Right renal pelvis (tissue), 4 donors: ENCODE measurements around the gene TXNL4B. TPM values are rescaled to one million over a fixed set of nuclear protein-coding genes. Genes with fewer than 3 reads are reported as not detected.
A peak's percentile ranks its signal among the peaks of the same experiment; 100 is the strongest.

Source experiments
- DNase-seq, 4 donors: peaks; one replicate each; pipeline ENCODE4 v3.0.0-alpha.2; 2013; ENCODE audit warnings: low read depth in 4 of 4, low spot score in 3 of 4, missing footprints in 1 of 4
- polyA plus RNA-seq, 4 donors: library from polyadenylated mRNA; unstranded; fragments of 120-200 nt; gene quantifications; one replicate each; pipeline ENCODE4 v1.2.1, GENCODE V29; 2013; ENCODE audit not compliant: insufficient read length in 4 of 4

The TXNL4B gene
- polyA plus RNA-seq, 4 donors, result 18.9 to 21.7 (median 20.7) TPM

DNA sequence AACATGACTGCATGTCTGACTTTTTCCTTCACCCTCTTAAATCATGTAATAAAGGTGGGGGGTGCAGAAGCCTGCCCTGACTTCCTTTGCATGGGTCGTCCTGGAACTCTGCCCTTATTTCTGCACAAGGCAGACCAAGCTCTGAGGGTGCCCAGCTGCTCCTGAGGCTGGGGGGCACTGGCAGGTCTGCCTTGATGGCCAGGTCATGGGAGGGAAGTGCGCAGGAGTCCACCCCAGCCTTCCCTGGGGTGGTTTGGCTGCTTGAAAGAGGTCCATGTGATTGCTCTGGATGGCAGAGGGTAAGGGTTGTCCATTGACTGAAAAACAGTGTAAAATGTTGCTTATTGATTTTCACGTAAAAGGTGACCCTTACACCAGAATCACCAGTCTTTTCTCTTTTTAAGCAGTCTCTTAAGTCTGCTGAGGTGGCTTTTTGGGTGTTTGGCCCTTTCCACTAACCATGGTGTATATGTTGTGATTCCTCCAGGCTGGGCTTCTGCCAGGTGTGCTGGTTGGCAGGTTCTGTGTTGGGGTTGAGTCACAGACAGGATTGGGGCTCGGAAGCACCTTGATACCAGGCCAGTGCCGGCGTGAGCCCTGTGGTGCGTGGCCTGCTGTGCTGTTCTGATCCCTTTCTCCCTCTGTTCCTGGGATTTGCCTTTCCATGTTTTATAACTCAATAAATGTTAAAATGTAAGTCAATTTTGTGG, 19.6 kb upstream of the TXNL4B start:
- no peak for DNase-seq

- DNase-seq, result no peak
Observed at GRCh38 chr16:72112452-72112792, 19.0 kb upstream of the TXNL4B start.

- no peak for DNase-seq
Observed at GRCh38 chr16:72111657-72112451, 18.4 kb upstream of the TXNL4B start.

DNA sequence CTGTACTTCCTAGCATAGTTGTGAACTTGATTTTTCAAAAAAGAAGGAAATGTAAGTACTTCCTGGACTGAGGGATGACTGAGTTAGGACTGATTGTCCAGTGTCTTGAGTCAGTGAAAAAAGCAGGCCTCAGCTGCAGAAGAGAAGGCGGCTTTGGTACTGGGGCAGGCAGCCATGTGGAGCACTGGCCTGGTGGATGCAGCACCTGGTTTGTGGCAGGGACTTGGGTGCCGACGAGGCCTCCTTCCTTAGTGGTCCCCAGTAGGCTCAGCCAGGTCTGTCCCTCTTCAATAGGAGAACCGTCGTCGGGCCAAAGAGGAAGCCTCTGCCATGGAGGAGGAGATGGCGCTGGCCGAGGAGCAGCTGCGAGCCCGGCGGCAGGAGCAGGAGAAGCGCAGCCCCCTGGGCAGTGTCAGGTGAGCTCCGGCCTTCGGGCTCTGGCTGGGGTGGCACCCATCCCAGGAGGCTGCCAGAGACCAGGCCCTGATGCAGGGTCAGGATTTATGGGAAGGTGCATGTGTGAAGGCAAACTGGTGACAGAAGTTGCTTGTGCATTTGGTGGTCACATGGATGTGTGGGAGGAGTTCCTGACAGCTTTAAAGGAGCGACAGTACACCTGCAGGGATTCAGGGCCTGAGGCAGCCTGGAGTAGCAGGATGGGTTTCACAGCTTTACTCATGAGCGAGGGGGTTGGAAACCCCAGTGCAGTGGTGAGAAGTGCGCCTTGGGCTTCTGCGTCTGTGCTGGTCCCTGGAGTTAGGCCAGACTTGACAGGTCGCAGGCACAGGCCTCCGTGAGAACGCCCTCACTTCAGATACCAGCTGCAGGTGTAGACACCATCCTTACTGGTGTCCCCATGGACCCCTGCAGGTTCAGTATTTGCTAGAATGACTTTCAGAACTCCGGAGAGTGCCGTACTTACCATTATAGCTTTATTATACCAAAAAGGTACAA, 17.5 kb upstream of the TXNL4B start:
- no peak for DNase-seq

GRCh38 chr16:72109966-72110530, 16.6 kb upstream of the TXNL4B start:
- DNase-seq, result no peak

GRCh38 chr16:72109300-72109699, 15.9 kb upstream of the TXNL4B start:
- DNase-seq, result no peak

- no peak for DNase-seq
Observed at GRCh38 chr16:72108353-72109102, 15.1 kb upstream of the TXNL4B start.

GRCh38 chr16:72107371-72107770, 14.0 kb upstream of the TXNL4B start:
- DNase-seq, result no peak

DNA sequence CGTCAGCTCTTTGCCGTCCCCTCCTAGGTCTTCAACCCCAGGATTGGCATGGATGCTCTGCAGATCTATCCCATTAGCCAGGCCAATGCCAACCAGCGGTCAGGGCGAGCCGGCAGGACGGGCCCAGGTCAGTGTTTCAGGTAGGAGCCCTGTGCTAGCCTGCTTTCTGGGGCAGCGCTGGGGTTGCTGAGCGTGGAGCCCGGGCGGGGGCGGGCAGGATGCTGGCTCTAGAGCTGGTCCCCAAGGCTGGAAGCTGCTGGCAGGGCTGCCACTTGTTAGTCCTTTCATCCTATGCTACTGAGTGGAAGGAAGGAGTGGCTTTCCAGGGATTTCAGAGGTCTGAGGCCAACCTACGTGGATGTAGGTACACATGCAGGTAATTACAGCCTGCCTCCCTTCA, 12.6 kb upstream of the TXNL4B start:
- no peak for DNase-seq

DNA sequence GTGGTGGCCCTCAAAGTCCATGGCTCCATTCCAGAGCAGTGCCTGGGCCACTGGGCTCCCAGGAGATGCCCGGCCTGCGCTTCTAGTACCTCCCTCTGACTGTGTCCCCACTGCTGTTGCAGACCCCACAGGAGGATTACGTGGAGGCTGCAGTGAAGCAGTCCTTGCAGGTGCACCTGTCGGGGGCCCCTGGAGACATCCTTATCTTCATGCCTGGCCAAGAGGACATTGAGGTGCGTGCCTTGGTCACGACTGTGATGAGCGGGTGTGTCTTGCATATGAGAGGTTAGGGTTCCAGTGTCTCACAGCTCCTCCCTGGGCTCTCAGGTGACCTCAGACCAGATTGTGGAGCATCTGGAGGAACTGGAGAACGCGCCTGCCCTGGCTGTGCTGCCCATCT, 11.5 kb upstream of the TXNL4B start:
- DNase-seq, result no peak

DNA sequence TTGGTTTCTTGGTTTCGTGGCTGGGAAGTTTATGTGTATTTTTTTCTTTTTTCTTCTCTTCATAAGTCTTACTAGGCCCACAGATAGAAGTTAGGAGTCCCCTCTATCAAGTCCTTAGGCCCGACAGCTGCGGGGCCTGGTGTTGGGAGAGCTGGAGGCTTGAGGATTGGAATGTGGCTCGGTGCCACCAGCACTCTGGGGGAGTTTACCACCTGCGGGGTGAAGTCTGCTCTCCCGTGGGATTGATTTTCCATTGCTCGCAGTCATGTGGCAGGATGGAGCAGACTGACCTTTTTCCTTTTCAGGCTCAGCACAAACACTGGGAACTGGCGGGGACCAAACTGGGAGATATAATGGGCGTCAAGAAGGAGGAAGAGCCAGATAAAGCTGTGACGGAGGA, 7.8 kb upstream of the TXNL4B start:
- no peak for DNase-seq

GRCh38 chr16:72099377-72099818, 6.0 kb upstream of the TXNL4B start:
- peak in 2 of 4 donors; percentile 13 to 33 for DNase-seq

GRCh38 chr16:72098936-72099335, 5.5 kb upstream of the TXNL4B start:
- no peak for DNase-seq

GRCh38 chr16:72094266-72094610, 818 bp upstream of the TXNL4B start:
- no peak for DNase-seq

GRCh38 chr16:72092832-72093447, 480 bp downstream of the TXNL4B start:
- DNase-seq, result peak in 1 of 4 donors; percentile 7

- no peak for DNase-seq
Observed at GRCh38 chr16:72091217-72091616, 2.2 kb downstream of the TXNL4B start.

DNA sequence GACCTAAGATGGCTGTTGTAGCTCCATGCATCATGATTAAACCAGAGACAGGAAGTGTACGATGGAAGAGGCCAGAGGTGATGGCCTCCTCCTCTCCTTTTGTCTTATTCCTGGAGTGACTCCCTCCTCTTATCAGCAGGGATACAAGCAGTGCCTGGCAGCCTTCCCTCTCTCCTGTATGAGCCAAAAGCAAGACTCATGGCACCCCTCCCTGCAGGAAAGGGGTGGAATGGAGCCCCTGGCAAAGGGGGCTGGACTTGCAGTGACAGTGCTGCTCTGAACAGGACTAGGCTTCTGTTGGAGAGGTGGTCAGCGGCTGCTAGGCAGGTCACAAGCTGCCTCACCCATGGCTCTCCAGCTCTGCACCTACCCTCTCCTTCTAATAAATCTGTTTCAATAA, 8.4 kb downstream of the TXNL4B start:
- no peak for DNase-seq

- DNase-seq, result no peak
Observed at GRCh38 chr16:72084445-72084844, 9.0 kb downstream of the TXNL4B start.

- DNase-seq, result no peak
Observed at GRCh38 chr16:72083778-72084404, 9.5 kb downstream of the TXNL4B start.
